ENCODE data around the gene SLC41A2.

The SLC41A2 gene

DNA sequence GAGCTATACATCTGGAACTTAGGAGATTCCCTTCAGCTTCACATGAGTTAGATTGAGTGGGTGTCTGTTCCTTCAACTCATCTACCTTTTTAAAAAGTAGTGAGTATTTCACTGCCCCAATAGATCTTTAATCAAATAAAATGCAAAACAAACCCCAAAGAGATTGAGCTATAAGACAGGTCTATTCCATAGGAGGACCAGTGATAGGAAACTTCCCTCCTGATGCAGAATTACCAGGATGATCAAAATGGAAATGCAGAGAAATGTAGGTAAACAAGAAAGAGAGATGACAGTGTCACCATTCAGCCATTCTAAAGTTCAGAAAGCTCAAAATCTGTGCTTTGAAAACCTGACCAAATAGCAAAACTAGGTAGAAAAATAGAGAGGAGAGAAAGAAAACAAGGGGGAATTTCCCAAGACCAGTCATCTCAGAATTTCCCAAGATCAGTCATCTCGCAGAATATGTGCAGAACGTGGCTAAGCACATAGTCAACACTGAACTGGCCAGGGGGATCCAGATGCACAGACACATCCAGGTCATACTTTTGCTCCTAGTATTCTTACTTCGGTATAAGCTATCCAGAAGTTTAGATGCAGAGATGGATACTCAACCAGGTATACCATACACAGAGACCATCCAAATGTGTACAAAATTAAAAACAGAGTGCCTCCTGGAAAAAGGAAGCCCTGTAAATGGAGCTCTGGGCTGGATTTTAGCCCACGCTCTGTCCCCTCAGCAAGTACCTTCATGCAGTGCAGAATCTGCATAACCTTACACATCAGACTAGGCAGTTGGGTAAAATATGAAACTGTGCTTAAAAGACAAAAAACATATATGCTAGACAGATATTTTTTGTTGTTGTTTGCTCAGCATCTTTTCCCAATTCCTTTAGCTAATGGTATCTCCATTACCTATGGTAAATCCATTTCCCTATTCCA lies 27.4 kb downstream of the SLC41A2 start:
- DNase-seq (ENCODE audit: low read depth, low spot score), result no peak

DNA sequence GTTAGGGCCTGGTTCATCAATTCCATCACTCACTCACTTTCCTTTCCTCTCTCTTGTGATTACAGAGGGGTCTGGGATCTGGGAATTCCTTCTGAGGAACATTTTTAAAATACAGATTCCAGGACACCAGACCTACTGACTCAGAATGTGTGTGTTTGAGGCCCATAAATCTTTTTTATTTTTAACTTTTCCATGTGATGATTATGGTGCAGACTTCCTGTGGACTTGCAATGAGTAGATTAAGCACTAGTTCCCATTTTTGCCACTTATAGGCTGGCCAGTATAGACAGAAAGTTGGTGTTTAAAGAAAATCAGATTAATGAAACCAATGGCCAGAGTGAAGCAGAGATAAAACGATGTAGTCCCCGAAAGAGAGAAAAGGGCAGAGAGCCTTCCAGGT lies 28.1 kb downstream of the SLC41A2 start:
- DNase-seq (ENCODE audit: low read depth, low spot score), result no peak

DNA sequence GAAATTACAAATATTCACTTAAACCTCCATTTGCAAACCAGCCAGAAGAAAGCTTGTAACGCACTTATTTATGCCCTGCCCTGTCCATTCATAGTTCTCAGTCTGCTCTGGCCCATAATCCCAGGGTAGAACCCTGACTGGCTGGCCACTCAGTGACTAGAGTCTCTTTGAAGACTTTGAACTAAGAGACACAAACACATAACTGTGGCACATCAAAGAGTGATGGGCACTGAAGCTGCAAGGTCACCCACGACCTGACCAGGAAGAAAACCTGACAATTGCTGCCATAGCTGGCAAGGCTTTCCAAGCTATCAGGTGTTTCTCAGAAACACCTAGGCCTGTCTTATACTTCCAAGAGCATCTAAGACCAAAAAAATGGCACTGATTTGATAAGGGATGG lies 28.7 kb downstream of the SLC41A2 start:
- no peak for DNase-seq (ENCODE audit: low read depth, low spot score)

DNA sequence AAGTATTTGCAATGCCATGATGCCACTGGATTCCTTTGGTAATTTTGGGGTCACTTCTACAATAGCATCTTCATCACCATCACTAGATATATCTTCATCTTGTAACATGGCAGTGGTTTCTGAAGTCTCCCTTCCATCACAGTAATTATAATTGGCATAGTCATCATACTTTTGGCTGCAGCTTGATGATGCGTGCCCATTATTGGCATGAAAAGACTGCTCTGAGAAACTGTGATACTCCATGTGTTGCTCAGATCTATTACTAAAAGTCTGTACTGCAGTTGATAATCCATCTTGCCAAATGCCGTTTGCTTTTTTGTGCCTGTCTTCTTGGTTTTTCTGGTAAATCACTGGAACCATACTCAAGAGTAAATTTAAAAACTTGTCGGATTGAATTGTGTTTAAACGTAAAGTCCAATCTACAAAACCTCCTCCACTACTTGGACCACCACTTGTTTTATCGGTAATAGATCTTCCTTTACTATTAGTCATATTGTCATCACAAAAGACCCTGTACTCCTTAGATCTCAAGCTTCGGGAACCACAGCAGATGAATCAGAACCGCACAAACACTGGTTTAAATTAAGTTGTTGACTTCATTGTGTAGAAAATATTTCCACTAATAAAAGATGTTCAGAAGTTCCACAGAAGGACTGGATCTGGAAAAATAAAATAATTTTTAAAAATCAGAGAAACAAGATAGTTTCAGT lies 29.9 kb downstream of the SLC41A2 start:
- no peak for DNase-seq (ENCODE audit: low read depth, low spot score)

DNA sequence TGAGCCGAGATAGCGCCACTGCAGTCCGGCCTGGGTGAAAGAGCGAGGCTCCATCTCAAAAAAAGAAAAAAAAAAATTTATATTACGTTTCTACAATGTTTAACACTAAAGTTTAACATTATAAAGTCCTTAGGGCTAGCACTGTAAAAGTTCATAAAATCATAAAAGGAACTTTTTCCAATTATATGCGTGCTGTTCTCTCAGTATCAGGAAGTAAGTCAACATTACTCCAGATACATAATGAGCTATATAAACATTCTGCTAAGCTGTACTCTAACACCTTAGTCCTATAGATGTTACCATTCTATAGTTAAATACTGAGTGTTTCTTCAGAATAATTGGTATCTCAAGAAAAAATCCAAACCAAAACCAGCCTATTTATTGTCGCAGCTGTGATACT lies 32.6 kb downstream of the SLC41A2 start:
- DNase-seq (ENCODE audit: low read depth, low spot score), result no peak

DNA sequence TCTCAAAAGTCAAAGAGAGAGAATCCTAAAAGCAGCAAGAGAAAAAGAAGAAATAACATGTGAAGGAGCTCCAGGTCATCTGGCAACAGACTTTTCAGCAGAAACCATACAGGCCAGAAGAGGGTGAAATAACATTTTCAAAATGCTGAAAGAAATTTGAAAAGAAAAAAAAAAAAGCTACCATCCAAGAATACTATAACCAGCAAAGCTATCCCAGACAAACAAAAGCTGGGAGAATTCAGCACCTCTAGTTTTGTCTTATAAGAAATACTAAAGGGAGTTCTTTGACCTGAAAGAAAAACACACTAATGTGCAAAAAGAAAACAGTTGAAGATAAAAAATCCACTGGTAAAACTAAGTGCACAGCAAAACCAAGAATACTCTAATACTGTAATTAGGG lies 36.8 kb downstream of the SLC41A2 start:
- no peak for DNase-seq (ENCODE audit: low read depth, low spot score)

DNA sequence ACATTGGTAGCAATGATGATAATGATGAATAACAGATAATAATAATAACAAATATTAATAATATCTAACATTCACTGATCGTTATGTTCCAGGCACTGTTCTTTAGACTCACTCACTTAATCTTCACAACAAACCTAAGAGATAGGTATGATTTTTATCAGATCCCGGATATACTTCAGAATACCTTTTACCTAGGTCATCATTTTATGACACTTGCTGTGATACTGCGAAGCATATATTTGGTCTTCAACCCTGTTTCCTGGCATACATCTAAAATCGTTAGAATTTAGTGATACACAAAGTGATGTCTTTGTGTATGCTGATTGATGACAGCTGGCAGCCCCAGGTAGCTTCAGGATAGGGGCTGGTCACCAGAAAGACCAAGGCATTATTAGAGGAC lies 46.1 kb downstream of the SLC41A2 start:
- no peak for DNase-seq (ENCODE audit: low read depth, low spot score)

DNA sequence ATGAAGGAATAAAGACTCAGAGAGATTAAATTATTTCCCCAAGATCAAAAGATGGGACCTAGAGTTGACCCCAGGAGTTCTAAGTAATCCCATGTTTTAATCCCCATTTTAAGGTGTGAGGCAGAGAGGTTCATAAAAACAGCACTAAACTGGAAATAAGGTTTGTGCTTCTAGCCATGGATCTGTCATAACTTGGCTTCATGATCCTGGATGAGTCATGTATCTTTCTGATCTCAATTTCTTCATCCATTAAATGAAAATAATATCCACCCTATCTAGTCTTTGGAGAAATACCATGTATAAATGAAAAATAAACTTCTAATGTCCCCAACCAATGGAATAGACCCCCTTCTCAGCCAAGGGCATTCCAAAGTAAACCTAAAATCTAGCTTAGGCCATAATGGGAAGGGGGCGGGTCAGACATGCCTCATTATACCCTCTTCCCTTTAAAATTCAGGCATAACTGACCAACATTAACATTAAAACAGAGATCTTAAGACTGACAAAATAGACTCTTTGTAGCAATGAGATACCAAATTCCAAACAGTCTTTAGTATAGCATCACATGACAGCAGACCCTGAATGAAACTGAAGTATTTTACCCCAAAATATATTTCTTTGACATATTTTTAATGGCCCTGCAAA lies 47.8 kb downstream of the SLC41A2 start:
- DNase-seq (ENCODE audit: low read depth, low spot score), result no peak

DNA sequence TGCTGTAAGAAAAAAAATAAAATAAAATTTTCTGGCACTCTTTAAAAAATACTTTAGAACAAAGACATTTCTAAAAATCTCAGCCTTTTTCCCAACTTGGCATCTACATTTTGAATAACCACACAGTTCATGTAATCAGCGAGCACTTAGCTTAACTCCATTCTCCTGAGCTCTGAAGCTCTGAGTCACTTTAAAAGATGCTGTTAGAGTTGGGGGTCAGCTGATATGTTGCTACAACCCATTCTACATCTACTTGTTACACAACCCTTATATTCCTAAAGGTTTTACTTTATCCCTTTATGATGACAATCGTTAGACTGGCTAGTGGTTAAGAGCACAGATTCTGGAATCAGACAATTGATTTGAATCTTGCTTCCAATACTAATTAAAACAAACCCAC lies 48.3 kb downstream of the SLC41A2 start:
- DNase-seq (ENCODE audit: low read depth, low spot score), result no peak
